ENCODE data around the gene HDGFL2.

Gene HDGFL2

GRCh38 chr19:4445963-4446703 is 26.0 kb upstream of the HDGFL2 start:
- DNase-seq (ENCODE audit: low spot score) = no peak

GRCh38 chr19:4446704-4447200 is 25.3 kb upstream of the HDGFL2 start:
- DNase-seq (ENCODE audit: low spot score) = no peak

- no peak for DNase-seq (ENCODE audit: low spot score)
These were observed 24.6 kb upstream of the HDGFL2 start for GRCh38 chr19:4447327-4448146.

- no peak for DNase-seq (ENCODE audit: low spot score)
These were observed 23.7 kb upstream of the HDGFL2 start for GRCh38 chr19:4448147-4448985.

- DNase-seq (ENCODE audit: low spot score) = no peak
These were observed 23.0 kb upstream of the HDGFL2 start for GRCh38 chr19:4449022-4449638.

GRCh38 chr19:4449639-4450028 is 22.5 kb upstream of the HDGFL2 start:
- DNase-seq (ENCODE audit: low spot score) = no peak

- DNase-seq (ENCODE audit: low spot score) = no peak
These were observed 19.7 kb upstream of the HDGFL2 start for GRCh38 chr19:4452230-4452990.

- no peak for DNase-seq (ENCODE audit: low spot score)
These were observed 18.6 kb upstream of the HDGFL2 start for GRCh38 chr19:4453232-4454179.

GRCh38 chr19:4454747-4455718 is 17.1 kb upstream of the HDGFL2 start:
- DNase-seq (ENCODE audit: low spot score) = no peak

GRCh38 chr19:4455719-4456475 is 16.2 kb upstream of the HDGFL2 start:
- DNase-seq (ENCODE audit: low spot score) = no peak

- no peak for DNase-seq (ENCODE audit: low spot score)
These were observed 15.6 kb upstream of the HDGFL2 start for GRCh38 chr19:4456476-4456842.

- DNase-seq (ENCODE audit: low spot score) = peak; percentile 31
These were observed 15.0 kb upstream of the HDGFL2 start for GRCh38 chr19:4456843-4457653.

- DNase-seq (ENCODE audit: low spot score) = peak; percentile 99
These were observed 14.3 kb upstream of the HDGFL2 start, which contains the start of gene UBXN6 for GRCh38 chr19:4457654-4458395. UBXN6 (minus strand) TSS chr19:4457794; CDS start chr19:4457697, 97 bp downstream.

GRCh38 chr19:4464815-4465581 is 7.1 kb upstream of the HDGFL2 start:
- no peak for DNase-seq (ENCODE audit: low spot score)

GRCh38 chr19:4467835-4468234 is 4.3 kb upstream of the HDGFL2 start:
- no peak for DNase-seq (ENCODE audit: low spot score)

Data from CD4-positive, alpha-beta T cell treated with Interleukin-6 at 100 ng/mL for 8 hours (primary cell).